Activated CD8-positive, alpha-beta T cell treated with anti-CD3 and anti-CD28 coated beads for 36 hours (primary cell): Measurements from ENCODE around the gene TMEM18. TPM values are rescaled to one million over a fixed set of nuclear protein-coding genes. Genes with fewer than 3 reads are reported as not detected.

Experiments used
- ATAC-seq: fragments of 200-7000 bp; cut with Tn5 transposase; one replicate; pipeline ENCODE4 v1.10.0; 2021; ENCODE audit warnings: mild to moderate bottlenecking, moderate library complexity
- CTCF ChIA-PET: fragments of 350-600 bp; sonication (Branson Sonifier 250); formaldehyde crosslinking; loops from one replicate; lab custom pipeline; 2021; ENCODE audit warnings: antibody characterized with exemption; lab: Charles Lee
- POLR2A ChIA-PET: fragments of 350-600 bp; sonication (Branson Sonifier 250); formaldehyde crosslinking; loops from one replicate; lab custom pipeline; 2021; ENCODE audit warnings: antibody characterized with exemption; lab: Charles Lee
- DNase-seq: peaks from one replicate; pipeline ENCODE4 v3.0.0-alpha.2; 2020
- H3K27ac Mint-ChIP-seq: one replicate; pipeline ENCODE4 v1.8.0; 2021; ENCODE audit warnings: mild to moderate bottlenecking, mixed read lengths
- H3K27me3 Mint-ChIP-seq: one replicate; pipeline ENCODE4 v1.8.0; 2021; ENCODE audit warnings: mixed read lengths
- H3K36me3 Mint-ChIP-seq: one replicate; pipeline ENCODE4 v1.8.0; 2021; ENCODE audit warnings: low read depth, mixed read lengths
- H3K4me1 Mint-ChIP-seq: one replicate; pipeline ENCODE4 v1.8.0; 2021; ENCODE audit warnings: low read depth, mixed read lengths
- H3K4me3 Mint-ChIP-seq: one replicate; pipeline ENCODE4 v1.8.0; 2021; ENCODE audit warnings: mild to moderate bottlenecking, moderate library complexity, mixed read lengths
- H3K9me3 Mint-ChIP-seq: one replicate; pipeline ENCODE4 v1.8.0; 2021; ENCODE audit warnings: mixed read lengths
- CTCF ChIP-seq: fragments of 200-600 bp; IDR thresholded peaks from one replicate; pipeline ENCODE4 v1.8.0; 2022; ENCODE audit warnings: antibody characterized with exemption, mild to moderate bottlenecking
- intact Hi-C: fragments of 100-400 bp; cut with micrococcal nuclease; formaldehyde crosslinking; loops from one replicate; pipeline ENCODE4 v1.10.0; 2022
- total RNA-seq, 2 experiments: library from RNA; stranded (reverse); gene quantifications; one replicate each; pipeline ENCODE4 v1.2.3, GENCODE V29; 2021

The TMEM18 gene
- total RNA-seq, 2 experiments from 2014 or later: 34.0 to 34.6 TPM

DNA sequence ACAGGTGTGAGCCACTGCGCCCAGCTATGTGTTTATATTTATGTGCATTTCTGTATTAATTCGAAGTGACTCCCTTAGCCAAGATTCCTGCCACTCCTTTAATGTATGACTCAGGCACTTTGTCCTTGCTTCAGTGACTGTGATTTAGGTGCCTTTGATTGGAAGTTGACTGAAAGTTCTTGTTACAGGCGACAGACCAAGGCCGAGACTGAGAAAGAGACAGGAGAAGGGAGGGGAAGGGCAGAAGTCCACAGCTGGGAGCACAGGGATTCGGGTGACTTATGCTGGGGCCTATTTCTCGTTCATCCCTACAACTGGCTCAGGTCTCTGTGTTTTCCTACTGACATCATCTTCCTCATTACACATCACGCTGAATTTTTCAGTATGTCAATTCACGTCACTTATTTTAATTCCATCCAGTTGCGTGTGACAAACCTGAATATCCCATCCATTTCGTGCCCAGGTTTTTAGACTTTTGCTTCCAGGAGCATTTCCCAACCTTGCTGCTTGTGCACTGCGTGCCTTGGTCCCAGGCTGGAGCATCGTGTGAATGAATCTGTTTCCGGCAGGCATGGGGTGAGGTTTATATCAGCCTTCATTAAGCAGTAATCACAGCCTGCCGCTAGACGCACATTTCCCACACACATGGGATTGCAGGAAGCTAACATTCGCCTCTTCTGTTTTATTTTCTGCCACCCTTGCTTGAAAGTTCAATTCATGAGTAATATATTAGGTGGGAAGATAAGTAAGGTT lies 42.4 kb downstream of the TMEM18 start:
- CTCF ChIA-PET: interaction anchor here (0.8 to 2.2 kb wide), 7 partner anchors 9 to 389 kb away, joined by 3 to 9 read pairs (median 3); partner anchors contain the start of gene SH3YL1
- peaks cover 2% of the 10 kb centered on the region for H3K4me1 Mint-ChIP-seq
- no peaks in the 10 kb centered on the region for H3K27me3 Mint-ChIP-seq
- H3K36me3 Mint-ChIP-seq: no peaks in the 10 kb centered on the region
- no peak overlapping the region for H3K4me3 Mint-ChIP-seq
- POLR2A ChIA-PET: no interaction called here
- intact Hi-C loops: loop anchor here (5.0 kb wide), 1 partner anchor 108 kb away; no protein-coding TSS in a partner anchor
- DNase-seq (no peak), ATAC-seq (no peak)
- peaks cover 2% of the 10 kb centered on the region for H3K9me3 Mint-ChIP-seq
- no peak overlapping the region for H3K27ac Mint-ChIP-seq
- no peak for TF ChIP-seq CTCF

GRCh38 chr2:634041-634440 lies 43.2 kb downstream of the TMEM18 start:
- POLR2A ChIA-PET: no interaction called here
- peaks cover 2% of the 10 kb centered on the region for H3K9me3 Mint-ChIP-seq
- H3K27me3 Mint-ChIP-seq: no peaks in the 10 kb centered on the region
- no peak for TF ChIP-seq CTCF
- no peak overlapping the region for H3K27ac Mint-ChIP-seq
- CTCF ChIA-PET: interaction anchor here (2.2 kb wide), 1 partner anchor 104 kb away, joined by 9 read pairs; no protein-coding TSS in a partner anchor
- intact Hi-C loops: no loop called here
- H3K4me1 Mint-ChIP-seq: peaks cover 2% of the 10 kb centered on the region
- H3K4me3 Mint-ChIP-seq: no peak overlapping the region
- no peak for DNase-seq
- no peaks in the 10 kb centered on the region for H3K36me3 Mint-ChIP-seq
- ATAC-seq: no peak

GRCh38 chr2:633371-633770 lies 43.8 kb downstream of the TMEM18 start:
- TF ChIP-seq CTCF: no peak
- H3K4me1 Mint-ChIP-seq: peaks cover 2% of the 10 kb centered on the region
- DNase-seq (no peak), ATAC-seq (no peak)
- no peak overlapping the region for H3K4me3 Mint-ChIP-seq
- H3K27me3 Mint-ChIP-seq: peaks cover under 1% of the 10 kb centered on the region
- H3K27ac Mint-ChIP-seq: no peak overlapping the region
- no peaks in the 10 kb centered on the region for H3K36me3 Mint-ChIP-seq
- intact Hi-C loops: no loop called here
- H3K9me3 Mint-ChIP-seq: peaks cover 2% of the 10 kb centered on the region
- POLR2A ChIA-PET: no interaction called here
- CTCF ChIA-PET: no interaction called here

GRCh38 chr2:632471-632870 lies 44.7 kb downstream of the TMEM18 start:
- intact Hi-C loops: no loop called here
- ChIA-PET POLR2A (no interaction called here), CTCF (interaction anchor here (2.1 kb wide), 1 partner anchor 30 kb away, joined by 6 read pairs; no protein-coding TSS in a partner anchor)
- ATAC-seq: no peak
- no peak overlapping the region for H3K4me3 Mint-ChIP-seq
- peaks cover 4% of the 10 kb centered on the region for H3K27me3 Mint-ChIP-seq
- no peaks in the 10 kb centered on the region for H3K36me3 Mint-ChIP-seq
- TF ChIP-seq CTCF: no peak
- H3K4me1 Mint-ChIP-seq: peaks cover 2% of the 10 kb centered on the region
- no peak for DNase-seq
- peaks cover 2% of the 10 kb centered on the region for H3K9me3 Mint-ChIP-seq
- H3K27ac Mint-ChIP-seq: no peak overlapping the region

DNA sequence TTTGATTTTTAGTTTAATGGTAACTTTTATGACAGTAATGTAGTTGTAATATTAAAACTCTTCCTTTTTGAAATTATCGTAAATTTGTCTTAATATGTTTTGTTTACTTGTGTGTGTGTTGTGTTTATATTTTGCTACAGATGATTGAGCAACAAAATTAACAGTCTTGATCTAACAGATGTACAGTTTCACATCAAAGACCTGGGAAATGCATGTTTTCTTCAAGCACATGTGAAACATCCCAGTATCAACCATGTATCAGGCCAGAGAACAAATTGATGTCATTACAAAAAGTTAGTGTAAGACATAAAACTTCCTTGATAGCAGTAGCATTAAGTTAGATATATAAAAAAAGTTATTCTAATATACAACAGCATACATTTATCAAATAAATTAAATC lies 45.5 kb downstream of the TMEM18 start:
- CTCF ChIA-PET: interaction anchor here (2.1 kb wide), 1 partner anchor 31 kb away, joined by 6 read pairs; no protein-coding TSS in a partner anchor
- DNase-seq (no peak), ATAC-seq (no peak)
- Mint-ChIP-seq H3K27ac (no peak overlapping the region), H3K4me3 (no peak overlapping the region), H3K27me3 (peaks cover 5% of the 10 kb centered on the region), H3K36me3 (no peaks in the 10 kb centered on the region), H3K4me1 (no peaks in the 10 kb centered on the region), H3K9me3 (peaks cover 2% of the 10 kb centered on the region)
- POLR2A ChIA-PET: no interaction called here
- TF ChIP-seq CTCF: no peak
- intact Hi-C loops: no loop called here
